ENCODE data around the gene DHX34.

DHX34 gene

GRCh38 chr19:47419030-47419783 is 70.1 kb downstream of the DHX34 start, which contains the start of gene MEIS3:
MEIS3 (minus strand) TSS chr19:47419527; CDS start chr19:47419081, 446 bp downstream.
- no peak for DNase-seq

- DNase-seq: no peak
Measured at GRCh38 chr19:47419789-47420188, 70.7 kb downstream of the DHX34 start.

GRCh38 chr19:47421244-47421786 is 72.2 kb downstream of the DHX34 start:
- no peak for DNase-seq

GRCh38 chr19:47421844-47422395 is 72.8 kb downstream of the DHX34 start:
- DNase-seq: no peak

- no peak for DNase-seq
Measured at GRCh38 chr19:47422417-47423163, 73.5 kb downstream of the DHX34 start.

- no peak for DNase-seq
Measured at GRCh38 chr19:47423203-47423882, 74.2 kb downstream of the DHX34 start.

- peak; percentile 32 to 47 for DNase-seq
Measured at GRCh38 chr19:47427241-47428176, 78.4 kb downstream of the DHX34 start.

GRCh38 chr19:47428177-47428894 is 79.2 kb downstream of the DHX34 start:
- peak; percentile 68 to 69 for DNase-seq

GRCh38 chr19:47429140-47429793 is 80.2 kb downstream of the DHX34 start:
- no peak for DNase-seq

- peak; percentile 53 to 66 for DNase-seq
Measured at GRCh38 chr19:47430041-47430802, 81.1 kb downstream of the DHX34 start.

- no peak for DNase-seq
Measured at GRCh38 chr19:47432091-47432490, 83.0 kb downstream of the DHX34 start.

All from inflammatory macrophage (primary cell).